HepG2 (cell line): Measurements from ENCODE around the gene RREB1. TPM values are rescaled to one million over a fixed set of nuclear protein-coding genes. Genes with fewer than 3 reads are reported as not detected.

ENCODE experiments used
- ATF4 ChIP-seq, 2 experiments: fragments of 450-650 bp in 1 of 2; sonication (generic) in 1 of 2; formaldehyde crosslinking; IDR thresholded peaks; 2 replicates each; pipeline versions ENCODE4 v1.5.0 to v1.8.0; 2020 to 2022; ENCODE audit warnings: mild to moderate bottlenecking in 1 of 2, missing genetic modification reagents in 1 of 2
- CEBPG ChIP-seq: IDR thresholded peaks from 2 replicates; pipeline ENCODE4 v1.6.1; 2016
- HNF1A ChIP-seq, 2 experiments: sonication (generic) in 1 of 2; formaldehyde crosslinking in 1 of 2; IDR thresholded peaks; 2 replicates each; pipeline versions ENCODE4 v1.4.0 to v1.6.1; 2016 to 2020; ENCODE audit warnings: borderline replicate concordance in 1 of 2, low read depth in 1 of 2, mild to moderate bottlenecking in 1 of 2, missing genetic modification reagents in 1 of 2
- HNF4A ChIP-seq: sonication (generic); formaldehyde crosslinking; IDR thresholded peaks from 2 replicates; pipeline ENCODE4 v1.4.0; 2020; ENCODE audit warnings: missing genetic modification reagents
- PATZ1 ChIP-seq: sonication (generic); formaldehyde crosslinking; IDR thresholded peaks from 2 replicates; pipeline ENCODE4 v1.4.0; 2020; ENCODE audit warnings: missing genetic modification reagents
- POGZ ChIP-seq: sonication (generic); formaldehyde crosslinking; IDR thresholded peaks from 2 replicates; pipeline ENCODE4 v1.4.0; 2020; ENCODE audit warnings: mild to moderate bottlenecking, missing genetic modification reagents
- THAP11 ChIP-seq: IDR thresholded peaks from 2 replicates; pipeline ENCODE4 v1.6.1; 2016; ENCODE audit warnings: missing biosample characterization, missing genetic modification reagents
- ZFAT ChIP-seq: sonication (generic); formaldehyde crosslinking; conservative IDR thresholded peaks from 2 replicates; pipeline ENCODE4 v1.8.1; 2023; ENCODE audit warnings: missing genetic modification reagents, inconsistent platforms
- ZFX ChIP-seq: sonication (generic); formaldehyde crosslinking; IDR thresholded peaks from 2 replicates; pipeline ENCODE4 v1.4.0; 2020; ENCODE audit warnings: mild to moderate bottlenecking, low read depth, missing genetic modification reagents, moderate library complexity
- ZNF280D ChIP-seq: sonication (generic); formaldehyde crosslinking; IDR thresholded peaks from 2 replicates; pipeline ENCODE4 v1.5.1; 2020; ENCODE audit warnings: mild to moderate bottlenecking, missing genetic modification reagents
- ZNF501 ChIP-seq: sonication (generic); formaldehyde crosslinking; IDR thresholded peaks from 2 replicates; pipeline ENCODE4 v1.5.1; 2020; ENCODE audit warnings: mild to moderate bottlenecking, moderate library complexity, missing genetic modification reagents
- ZNF687 ChIP-seq: sonication (generic); formaldehyde crosslinking; IDR thresholded peaks from 2 replicates; pipeline ENCODE4 v1.5.1; 2020; ENCODE audit warnings: mild to moderate bottlenecking, missing genetic modification reagents, moderate library complexity
- polyA plus RNA-seq, 8 experiments: library from polyadenylated mRNA; depleted of rRNA in 3 of 8; stranded (reverse) in 7 of 8; unstranded in 1 of 8; fragments of >200 nt; fragmentation: Illumina TruSeq in 4 of 8; extraction: Trizol in 4 of 8; gene quantifications; 2 replicates each; pipeline versions ENCODE4 v1.2.1 to v1.2.3, GENCODE V29; 2011 to 2016; ENCODE audit warnings: low read depth in 4 of 8, missing spikeins in 1 of 8, mixed read lengths in 1 of 8; ENCODE audit not compliant: insufficient read depth in 1 of 8
- total RNA-seq, 5 experiments: library from RNA; depleted of rRNA; stranded (reverse); fragments of >200 nt; fragmentation: Illumina TruSeq; extraction: Trizol; gene quantifications; 2 replicates each; pipeline ENCODE4 v1.2.3, GENCODE V29; 2016; ENCODE audit warnings: low read depth in 1 of 5

Gene RREB1
- total and polyA plus RNA-seq, 2 of the 13 experiments (the other 11 are each of a cell fraction or from before 2014, with no cell fraction given): 6.1 to 23.2 TPM

- no peak for TF ChIP-seq HNF1A (IDR thresholded peaks at IDR 0.05; ENCODE audit: low read depth)
- TF ChIP-seq HNF1A (CRISPR knock-in tag; IDR thresholded peaks at IDR 0.05; ENCODE audit: borderline replicate concordance): no peak
- peak; percentile 6; the same call in 1 of the 2 replicates for TF ChIP-seq ZNF687
- TF ChIP-seq CEBPG (CRISPR knock-in tag): peak; percentile 75
- TF ChIP-seq ZFAT (CRISPR knock-in tag): no peak
- TF ChIP-seq ZNF501 (CRISPR knock-in tag): 0 out of 2 replicates have a peak, but pooled peaks have one; percentile 30
- peak; percentile 45 for TF ChIP-seq ZFX (CRISPR knock-in tag)
- TF ChIP-seq HNF4A: peak; percentile 74
- 0 out of 2 replicates have a peak, but pooled peaks have one; percentile 22 for TF ChIP-seq THAP11 (CRISPR knock-in tag)
- peak; percentile 32; the same call in 1 of the 2 replicates for TF ChIP-seq PATZ1 (CRISPR knock-in tag)
- TF ChIP-seq ATF4 (CRISPR knock-in tag; IDR thresholded peaks at IDR 0.05): peak in 1 of 2 experiments; percentile 86; a peak in 2 of 4 replicates
- TF ChIP-seq POGZ (CRISPR knock-in tag): 0 out of 2 replicates have a peak, but pooled peaks have one; percentile 19
- peak; percentile 6; the same call in 1 of the 2 replicates for TF ChIP-seq ZNF280D
Measured at GRCh38 chr6:7166410-7167293, 58.9 kb downstream of the RREB1 start (continued).
